Body of pancreas (tissue), 4 donors: ENCODE results near the gene RHOBTB3.

Experiments
- POLR2A ChIP-seq, 3 donors: fragments of 450-650 bp; IDR thresholded peaks; one replicate each; pipeline ENCODE4 v1.6.1; 2016; ENCODE audit warnings: antibody characterized with exemption in 3 of 3, mild to moderate bottlenecking in 2 of 3
- TF ChIP-seq, protein P1 (sequence below), 7 experiments: fragments of 450-650 bp in 4 of 7; fragments of 200-600 bp in 3 of 7; sonication (generic) in 3 of 7; IDR thresholded peaks; one replicate each; pipeline ENCODE4 v1.5.1; 2016 to 2019; ENCODE audit warnings: antibody characterized with exemption in 7 of 7

DNA sequence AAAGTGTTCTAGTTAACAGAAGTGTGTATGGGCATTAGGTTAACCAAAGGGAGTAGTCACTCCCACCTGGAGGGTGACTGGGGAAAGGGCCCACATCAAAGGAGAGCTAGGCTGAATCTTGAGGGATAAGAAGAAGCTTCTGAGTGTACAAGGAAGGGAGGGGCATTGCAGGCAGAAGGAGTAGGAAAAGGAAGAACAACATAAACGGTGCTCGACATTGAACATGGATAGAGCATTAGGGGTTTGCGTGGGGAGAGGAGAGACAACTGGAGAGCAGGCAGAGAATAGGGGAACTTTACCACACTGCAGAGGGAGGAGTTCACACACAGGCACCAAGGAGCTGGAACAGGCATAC lies 96.7 kb downstream of the RHOBTB3 start:
- TF ChIP-seq, protein P1, sequence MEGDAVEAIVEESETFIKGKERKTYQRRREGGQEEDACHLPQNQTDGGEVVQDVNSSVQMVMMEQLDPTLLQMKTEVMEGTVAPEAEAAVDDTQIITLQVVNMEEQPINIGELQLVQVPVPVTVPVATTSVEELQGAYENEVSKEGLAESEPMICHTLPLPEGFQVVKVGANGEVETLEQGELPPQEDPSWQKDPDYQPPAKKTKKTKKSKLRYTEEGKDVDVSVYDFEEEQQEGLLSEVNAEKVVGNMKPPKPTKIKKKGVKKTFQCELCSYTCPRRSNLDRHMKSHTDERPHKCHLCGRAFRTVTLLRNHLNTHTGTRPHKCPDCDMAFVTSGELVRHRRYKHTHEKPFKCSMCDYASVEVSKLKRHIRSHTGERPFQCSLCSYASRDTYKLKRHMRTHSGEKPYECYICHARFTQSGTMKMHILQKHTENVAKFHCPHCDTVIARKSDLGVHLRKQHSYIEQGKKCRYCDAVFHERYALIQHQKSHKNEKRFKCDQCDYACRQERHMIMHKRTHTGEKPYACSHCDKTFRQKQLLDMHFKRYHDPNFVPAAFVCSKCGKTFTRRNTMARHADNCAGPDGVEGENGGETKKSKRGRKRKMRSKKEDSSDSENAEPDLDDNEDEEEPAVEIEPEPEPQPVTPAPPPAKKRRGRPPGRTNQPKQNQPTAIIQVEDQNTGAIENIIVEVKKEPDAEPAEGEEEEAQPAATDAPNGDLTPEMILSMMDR (IDR thresholded peaks at IDR 0.05), result no peak
- TF ChIP-seq POLR2A (IDR thresholded peaks at IDR 0.05), result no peak
